Measurements from ENCODE around the gene DNM3. TPM values are rescaled to one million over a fixed set of nuclear protein-coding genes. Genes with fewer than 3 reads are reported as not detected.
"Not testable (repeated sequence)": the region's sequence is repeated elsewhere in the genome, so short reads cannot be mapped to it uniquely, and the experiment has no call there.

Gene DNM3
- polyA plus RNA-seq, 3 donors, result 0.15 TPM; not detected in 2

DNA sequence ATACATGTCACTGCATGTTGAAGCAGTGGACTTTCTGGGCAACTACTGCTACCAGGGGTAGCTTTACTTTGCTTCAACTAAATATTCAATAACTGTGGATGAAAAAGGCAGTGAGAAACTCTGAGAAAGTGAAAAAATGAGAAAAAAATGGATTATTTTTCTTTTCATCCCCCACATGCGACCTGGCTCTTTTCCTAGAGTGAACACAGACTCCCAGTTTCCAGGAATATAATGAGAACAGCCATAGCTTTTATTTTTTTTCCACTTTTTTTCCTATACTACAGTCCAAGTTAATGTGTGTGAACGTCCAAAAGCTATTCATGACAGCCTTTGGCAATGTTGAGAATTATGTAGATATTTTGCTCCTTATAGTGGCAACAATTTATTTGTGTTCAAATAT is 230.4 kb downstream of the DNM3 start:
- intact Hi-C loops (cut with micrococcal nuclease), result no loop called here
- Histone ChIP-seq H3K27me3 (ENCODE audit: control insufficient read depth in 2 of 2, insufficient read depth in 2 of 2, low read length in 2 of 2) (no peaks in the 10 kb centered on the region), H3K36me3 (replicated peaks in 1 of 2; ENCODE audit: control insufficient read depth in 1 of 2, insufficient read depth in 2 of 2, low read length in 2 of 2) (no peaks in the 10 kb centered on the region), H2AFZ (ENCODE audit: insufficient read depth, low read depth, low read length, poor library complexity, severe bottlenecking) (no peak overlapping the region), H3K4me1 (ENCODE audit: control insufficient read depth in 1 of 2, insufficient read depth in 2 of 2, low read length in 2 of 2) (no peaks in the 10 kb centered on the region), H3K9ac (ENCODE audit: insufficient read depth, low read length, poor library complexity, severe bottlenecking) (no peak overlapping the region), H3K4me3 (replicated peaks in 1 of 3; ENCODE audit: low read depth in 2 of 3, low read length in 3 of 3) (no peak overlapping the region), H3K79me2 (ENCODE audit: insufficient read depth, low read length) (no peaks in the 10 kb centered on the region), H3K27ac (ENCODE audit: low read depth in 1 of 2, low read length in 2 of 2) (no peak overlapping the region), H3K9me3 (replicated peaks in 1 of 2; ENCODE audit: control insufficient read depth in 1 of 2, insufficient read depth in 1 of 2, low read length in 2 of 2) (no peaks in the 10 kb centered on the region), H3K4me2 (replicated peaks; ENCODE audit: extremely low read depth, low read length, poor library complexity, severe bottlenecking) (no peak overlapping the region), H4K20me1 (ENCODE audit: insufficient read depth, low read length) (no peaks in the 10 kb centered on the region)
- Mint-ChIP-seq H3K27ac (no peak overlapping the region), H3K9me3 (peaks cover 0 to 5% (median 2%) of the 10 kb centered on the region in 7 donors), H3K27me3 (ENCODE audit: low read depth in 3 of 3) (peaks cover 0 to 3% (median 2%) of the 10 kb centered on the region in 3 donors), H3K36me3 (no peaks in the 10 kb centered on the region), H3K4me3 (no peak overlapping the region), H3K4me1 (peaks cover 2% of the 10 kb centered on the region)
- no peak for TF ChIP-seq CTCF (IDR thresholded peaks at IDR 0.05)
- WGBS (ENCODE audit: insufficient coverage), result 80% methylated on average over 1 of the region's 2 CpGs
- no peak for DNase-seq

- H3K79me2 ChIP-seq (ENCODE audit: insufficient read depth, low read length); H3K4me1 ChIP-seq (ENCODE audit: control insufficient read depth in 1 of 2, insufficient read depth in 2 of 2, low read length in 2 of 2); H3K27ac Mint-ChIP-seq; H3K36me3 ChIP-seq (replicated peaks in 1 of 2; ENCODE audit: control insufficient read depth in 1 of 2, insufficient read depth in 2 of 2, low read length in 2 of 2); H3K36me3 Mint-ChIP-seq; H3K27me3 ChIP-seq (ENCODE audit: control insufficient read depth in 2 of 2, insufficient read depth in 2 of 2, low read length in 2 of 2); intact Hi-C loops (cut with micrococcal nuclease); H3K4me3 Mint-ChIP-seq; H2AFZ ChIP-seq (ENCODE audit: insufficient read depth, low read depth, low read length, poor library complexity, severe bottlenecking); H3K4me1 Mint-ChIP-seq; H4K20me1 ChIP-seq (ENCODE audit: insufficient read depth, low read length); H3K27ac ChIP-seq (ENCODE audit: low read depth in 1 of 2, low read length in 2 of 2); H3K4me3 ChIP-seq (replicated peaks in 1 of 3; ENCODE audit: low read depth in 2 of 3, low read length in 3 of 3); DNase-seq; H3K4me2 ChIP-seq (replicated peaks; ENCODE audit: extremely low read depth, low read length, poor library complexity, severe bottlenecking); H3K9ac ChIP-seq (ENCODE audit: insufficient read depth, low read length, poor library complexity, severe bottlenecking); H3K27me3 Mint-ChIP-seq (ENCODE audit: low read depth in 3 of 3): not testable (repeated sequence)
- H3K9me3 ChIP-seq (replicated peaks in 1 of 2; ENCODE audit: control insufficient read depth in 1 of 2, insufficient read depth in 1 of 2, low read length in 2 of 2), result peaks cover 0 to 14% of the 10 kb centered on the region in 2 donors
- peaks cover 3 to 20% (median 9%) of the 10 kb centered on the region in 7 donors for H3K9me3 Mint-ChIP-seq
- WGBS (ENCODE audit: insufficient coverage), result 94% methylated on average over 3 of the region's 4 CpGs
Measured at GRCh38 chr1:172079859-172080258, 238.6 kb downstream of the DNM3 start.
